Osteoblast (primary cell): ENCODE measurements around the gene SH3RF2. TPM values are rescaled to one million over a fixed set of nuclear protein-coding genes. Genes with fewer than 3 reads are reported as not detected.

Source experiments
- DNase-seq: peaks from one replicate; pipeline ENCODE4 v3.0.0; 2011; ENCODE audit warnings: low spot score, mixed read lengths; ENCODE audit not compliant: insufficient read length; ENCODE audit errors: missing footprints
- H2AFZ ChIP-seq: 2 replicates; pipeline ENCODE4 v1.6.0; 2011; ENCODE audit warnings: mild to moderate bottlenecking, low read length
- H3K27ac ChIP-seq: 2 replicates; pipeline ENCODE4 v1.5.1; 2011; ENCODE audit warnings: mild to moderate bottlenecking, low read depth, low read length, moderate library complexity
- H3K27me3 ChIP-seq: 2 replicates; pipeline ENCODE4 v1.6.0; 2012; ENCODE audit warnings: mild to moderate bottlenecking, control low read depth, inconsistent platforms, low read length, moderate library complexity; ENCODE audit not compliant: insufficient read depth
- H3K36me3 ChIP-seq: 2 replicates; pipeline ENCODE4 v1.5.1; 2011; ENCODE audit warnings: mild to moderate bottlenecking, low read length, control low read depth, moderate library complexity; ENCODE audit not compliant: insufficient read depth
- H3K4me1 ChIP-seq: 2 replicates; pipeline ENCODE4 v1.5.1; 2011; ENCODE audit warnings: mild to moderate bottlenecking, low read length, control low read depth, moderate library complexity; ENCODE audit not compliant: insufficient read depth
- H3K4me2 ChIP-seq: 2 replicates; pipeline ENCODE4 v1.6.0; 2011; ENCODE audit warnings: mild to moderate bottlenecking, low read length; ENCODE audit not compliant: insufficient read depth
- H3K4me3 ChIP-seq: fragments of 200-600 bp; sonication (generic); 3 replicates; pipeline ENCODE4 v1.5.1; 2012; ENCODE audit warnings: mild to moderate bottlenecking, low read length, inconsistent platforms; ENCODE audit not compliant: insufficient read depth
- H3K79me2 ChIP-seq: 2 replicates; pipeline ENCODE4 v1.6.0; 2012; ENCODE audit warnings: mild to moderate bottlenecking, low read length, control low read depth, inconsistent platforms; ENCODE audit not compliant: insufficient read depth
- H3K9me3 ChIP-seq: 2 replicates; pipeline ENCODE4 v1.5.1; 2011; ENCODE audit warnings: low read depth, low read length, control low read depth
- H4K20me1 ChIP-seq: 2 replicates; pipeline ENCODE4 v1.6.0; 2012; ENCODE audit warnings: mild to moderate bottlenecking, low read length, control low read depth; ENCODE audit not compliant: insufficient read depth
- CTCF ChIP-seq: IDR thresholded peaks from 2 replicates; pipeline ENCODE4 v1.5.1; 2011; ENCODE audit warnings: mild to moderate bottlenecking, low read depth, low read length, moderate library complexity; ENCODE audit errors: extremely low read depth
- total RNA-seq: library from RNA; depleted of rRNA; stranded (reverse); fragments of >200 nt; gene quantifications from 2 replicates; pipeline ENCODE4 v1.2.3, GENCODE V29; 2012

SH3RF2 gene
- total RNA-seq, 1 donor = 4.0 TPM

- Histone ChIP-seq H2AFZ (no peak overlapping the region), H3K4me2 (no peak overlapping the region), H3K27me3 (no peaks in the 10 kb centered on the region), H3K4me1 (peaks cover 17% of the 10 kb centered on the region), H3K79me2 (no peaks in the 10 kb centered on the region), H3K27ac (no peak overlapping the region), H3K4me3 (no peak overlapping the region), H3K9me3 (no peaks in the 10 kb centered on the region), H4K20me1 (no peaks in the 10 kb centered on the region), H3K36me3 (no peaks in the 10 kb centered on the region)
- peak; percentile 60 for DNase-seq
- no peak for TF ChIP-seq CTCF
Measured at GRCh38 chr5:145931718-145932117, 4.7 kb upstream of the SH3RF2 start.

- H3K27ac ChIP-seq = no peak overlapping the region
- H3K36me3 ChIP-seq = no peaks in the 10 kb centered on the region
- H4K20me1 ChIP-seq = no peaks in the 10 kb centered on the region
- no peak overlapping the region for H2AFZ ChIP-seq
- H3K4me3 ChIP-seq = no peak overlapping the region
- H3K79me2 ChIP-seq = no peaks in the 10 kb centered on the region
- H3K27me3 ChIP-seq = no peaks in the 10 kb centered on the region
- H3K4me1 ChIP-seq = peaks cover 40% of the 10 kb centered on the region
- H3K9me3 ChIP-seq = no peaks in the 10 kb centered on the region
- no peak for DNase-seq
- no peak for TF ChIP-seq CTCF
- H3K4me2 ChIP-seq = no peak overlapping the region
Measured at GRCh38 chr5:145934276-145934675, 2.1 kb upstream of the SH3RF2 start.

GRCh38 chr5:145937432-145938250 lies 1.3 kb downstream of the SH3RF2 start:
- Histone ChIP-seq H3K36me3 (no peaks in the 10 kb centered on the region), H2AFZ (no peak overlapping the region), H3K4me1 (peaks cover 39% of the 10 kb centered on the region), H3K27me3 (no peaks in the 10 kb centered on the region), H3K79me2 (no peaks in the 10 kb centered on the region), H3K27ac (no peak overlapping the region), H3K4me2 (peak overlapping the region; percentile 92), H4K20me1 (no peaks in the 10 kb centered on the region), H3K4me3 (peak overlapping the region; percentile 82), H3K9me3 (no peaks in the 10 kb centered on the region)
- no peak for TF ChIP-seq CTCF
- peak; percentile 71 for DNase-seq

DNA sequence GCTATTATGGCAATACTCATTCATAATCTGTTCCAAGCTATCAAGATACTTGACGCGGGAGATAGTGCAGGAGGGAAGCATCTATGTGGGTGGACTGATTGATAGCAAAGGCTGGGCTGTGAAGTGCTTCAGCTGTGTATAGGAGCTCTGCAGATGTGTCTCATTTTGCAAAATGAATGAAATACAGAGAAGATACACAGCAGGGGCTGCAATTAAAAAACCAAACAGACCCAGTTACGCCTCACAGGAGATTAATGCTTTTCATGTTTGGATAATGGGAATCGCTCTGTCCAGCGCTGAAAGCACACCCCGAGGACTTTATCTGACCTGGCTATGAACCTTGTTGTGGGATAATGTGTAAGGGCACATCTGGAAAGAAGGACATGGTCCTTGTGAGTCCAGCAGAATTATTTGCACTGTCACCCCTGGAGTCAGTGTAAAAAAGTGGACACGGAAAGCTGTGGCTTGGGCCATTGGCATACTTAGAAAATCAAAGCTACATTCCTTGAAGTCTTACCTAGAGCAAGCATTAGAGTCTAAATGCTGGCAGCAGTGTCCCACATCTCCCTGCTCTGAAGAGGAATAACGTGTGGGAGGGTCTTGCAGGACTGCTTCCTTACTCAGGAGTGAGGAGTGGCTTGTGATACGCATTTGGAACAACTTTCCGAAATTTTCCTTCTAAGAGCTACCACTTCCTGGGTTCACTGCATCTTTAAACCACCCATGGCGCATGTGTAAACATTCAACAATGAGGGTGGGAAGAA lies 2.6 kb downstream of the SH3RF2 start:
- H3K36me3 ChIP-seq = no peaks in the 10 kb centered on the region
- peak overlapping the region; percentile 12 for H3K4me3 ChIP-seq
- no peak overlapping the region for H3K27ac ChIP-seq
- peak overlapping the region; percentile 53 for H3K4me2 ChIP-seq
- H3K4me1 ChIP-seq = peaks cover 39% of the 10 kb centered on the region
- no peaks in the 10 kb centered on the region for H3K9me3 ChIP-seq
- H3K79me2 ChIP-seq = no peaks in the 10 kb centered on the region
- no peaks in the 10 kb centered on the region for H4K20me1 ChIP-seq
- no peak for DNase-seq
- no peak for TF ChIP-seq CTCF
- no peaks in the 10 kb centered on the region for H3K27me3 ChIP-seq
- H2AFZ ChIP-seq = no peak overlapping the region
